Nephron (organoid): ENCODE data around the gene TMEFF1.

ENCODE experiments used
- H3K27ac Mint-ChIP-seq, 3 experiments: 2 replicates each; pipeline ENCODE4 v1.8.0; 2020; ENCODE audit warnings: mixed read lengths in 3 of 3, mild to moderate bottlenecking in 2 of 3, moderate library complexity in 1 of 3
- H3K27me3 Mint-ChIP-seq: 2 replicates; pipeline ENCODE4 v1.8.0; 2021; ENCODE audit warnings: low read depth, mild to moderate bottlenecking, moderate library complexity, mixed read lengths
- H3K36me3 Mint-ChIP-seq: 2 replicates; pipeline ENCODE4 v1.8.0; 2020; ENCODE audit warnings: low read depth, mixed read lengths
- H3K4me1 Mint-ChIP-seq: 2 replicates; pipeline ENCODE4 v1.8.0; 2020; ENCODE audit warnings: mixed read lengths
- H3K4me3 Mint-ChIP-seq, 3 experiments: 2 replicates each; pipeline ENCODE4 v1.8.0; 2020; ENCODE audit warnings: mild to moderate bottlenecking in 3 of 3, mixed read lengths in 3 of 3, moderate library complexity in 2 of 3
- H3K9me3 Mint-ChIP-seq: 2 replicates; pipeline ENCODE4 v1.8.0; 2020; ENCODE audit warnings: mixed read lengths
- TF ChIP-seq, protein P1 (sequence below), 3 experiments: fragments of 200-600 bp; sonication (generic); IDR thresholded peaks; one replicate each; pipeline ENCODE4 v1.5.0; 2021; ENCODE audit warnings: antibody characterized with exemption in 3 of 3; ENCODE audit not compliant: unreplicated experiment in 3 of 3

TMEFF1 gene

DNA sequence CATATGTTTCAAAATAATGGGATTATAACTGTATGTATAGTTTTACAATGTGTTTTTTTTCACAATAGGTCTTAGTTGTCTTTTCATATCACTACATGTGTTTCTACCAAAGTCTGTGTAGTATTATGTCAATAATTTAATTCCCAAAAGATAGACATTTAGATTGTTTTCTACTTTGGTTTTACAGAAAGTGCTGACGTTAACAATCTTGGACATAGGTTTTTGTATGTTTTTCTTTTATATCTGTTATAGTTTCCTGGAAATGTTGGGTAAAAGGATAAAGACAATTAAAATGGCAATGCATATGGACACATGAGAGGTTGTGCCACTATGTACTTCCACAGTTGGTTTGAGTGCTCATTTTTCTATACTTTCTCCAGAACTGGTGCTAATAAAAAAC is 15.2 kb downstream of the TMEFF1 start:
- TF ChIP-seq, protein P1, sequence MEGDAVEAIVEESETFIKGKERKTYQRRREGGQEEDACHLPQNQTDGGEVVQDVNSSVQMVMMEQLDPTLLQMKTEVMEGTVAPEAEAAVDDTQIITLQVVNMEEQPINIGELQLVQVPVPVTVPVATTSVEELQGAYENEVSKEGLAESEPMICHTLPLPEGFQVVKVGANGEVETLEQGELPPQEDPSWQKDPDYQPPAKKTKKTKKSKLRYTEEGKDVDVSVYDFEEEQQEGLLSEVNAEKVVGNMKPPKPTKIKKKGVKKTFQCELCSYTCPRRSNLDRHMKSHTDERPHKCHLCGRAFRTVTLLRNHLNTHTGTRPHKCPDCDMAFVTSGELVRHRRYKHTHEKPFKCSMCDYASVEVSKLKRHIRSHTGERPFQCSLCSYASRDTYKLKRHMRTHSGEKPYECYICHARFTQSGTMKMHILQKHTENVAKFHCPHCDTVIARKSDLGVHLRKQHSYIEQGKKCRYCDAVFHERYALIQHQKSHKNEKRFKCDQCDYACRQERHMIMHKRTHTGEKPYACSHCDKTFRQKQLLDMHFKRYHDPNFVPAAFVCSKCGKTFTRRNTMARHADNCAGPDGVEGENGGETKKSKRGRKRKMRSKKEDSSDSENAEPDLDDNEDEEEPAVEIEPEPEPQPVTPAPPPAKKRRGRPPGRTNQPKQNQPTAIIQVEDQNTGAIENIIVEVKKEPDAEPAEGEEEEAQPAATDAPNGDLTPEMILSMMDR (IDR thresholded peaks at IDR 0.05; ENCODE audit: unreplicated experiment in 3 of 3): no peak
- no peak overlapping the region for H3K27ac Mint-ChIP-seq
- no peaks in the 10 kb centered on the region for H3K27me3 Mint-ChIP-seq
- peaks cover 10% of the 10 kb centered on the region for H3K36me3 Mint-ChIP-seq
- no peak overlapping the region for H3K4me3 Mint-ChIP-seq
- H3K9me3 Mint-ChIP-seq: no peaks in the 10 kb centered on the region
- H3K4me1 Mint-ChIP-seq: peaks cover 10% of the 10 kb centered on the region

DNA sequence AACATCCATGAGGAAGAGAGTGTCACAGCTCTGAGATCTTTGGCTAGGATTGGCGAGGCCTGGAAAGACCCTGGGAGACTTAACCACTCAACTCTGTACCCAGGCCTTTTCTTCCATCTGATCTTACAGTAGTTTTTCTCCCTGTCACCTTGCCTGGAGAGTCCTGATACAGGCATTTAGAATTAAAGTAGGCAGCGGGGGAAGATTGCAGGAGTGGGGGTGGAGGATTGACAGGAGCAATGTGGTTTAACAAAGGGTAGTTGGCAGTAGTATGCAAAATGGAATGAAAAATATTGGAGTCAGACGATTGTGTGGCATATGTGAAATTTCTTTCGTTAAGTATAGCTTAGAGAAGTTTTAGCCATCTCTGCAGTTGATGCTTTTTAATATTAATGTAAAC is 16.9 kb downstream of the TMEFF1 start:
- no peak overlapping the region for H3K4me3 Mint-ChIP-seq
- H3K27ac Mint-ChIP-seq: peak overlapping the region in 2 of 3 experiments; percentile 5 to 6
- no peaks in the 10 kb centered on the region for H3K9me3 Mint-ChIP-seq
- peaks cover 10% of the 10 kb centered on the region for H3K4me1 Mint-ChIP-seq
- H3K27me3 Mint-ChIP-seq: no peaks in the 10 kb centered on the region
- peaks cover 5% of the 10 kb centered on the region for H3K36me3 Mint-ChIP-seq
- TF ChIP-seq, protein P1 (IDR thresholded peaks at IDR 0.05; ENCODE audit: unreplicated experiment in 3 of 3): no peak

DNA sequence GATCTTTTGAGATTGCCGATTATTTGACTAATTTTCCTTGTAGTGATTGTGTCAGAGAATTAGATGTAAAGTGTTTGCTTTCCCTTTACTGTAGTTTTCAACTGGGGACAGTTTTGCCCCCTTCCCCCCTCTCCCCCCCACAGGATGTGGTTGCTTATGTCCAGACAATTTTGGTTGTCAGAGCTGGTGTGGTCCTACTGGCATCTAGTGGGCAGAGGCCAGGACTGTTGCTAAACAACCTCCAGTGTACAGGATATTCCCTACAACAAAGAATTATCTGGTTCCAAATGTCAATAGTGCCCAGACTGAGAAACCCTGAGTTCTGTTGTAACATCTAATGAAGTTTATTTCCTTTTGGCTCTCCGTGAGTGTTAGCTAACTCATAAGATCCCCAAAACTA is 20.0 kb downstream of the TMEFF1 start:
- Mint-ChIP-seq H3K27me3 (no peaks in the 10 kb centered on the region), H3K27ac (no peak overlapping the region), H3K9me3 (no peaks in the 10 kb centered on the region), H3K36me3 (no peaks in the 10 kb centered on the region), H3K4me3 (no peak overlapping the region), H3K4me1 (peaks cover 10% of the 10 kb centered on the region)
- TF ChIP-seq, protein P1 (IDR thresholded peaks at IDR 0.05; ENCODE audit: unreplicated experiment in 3 of 3): no peak

DNA sequence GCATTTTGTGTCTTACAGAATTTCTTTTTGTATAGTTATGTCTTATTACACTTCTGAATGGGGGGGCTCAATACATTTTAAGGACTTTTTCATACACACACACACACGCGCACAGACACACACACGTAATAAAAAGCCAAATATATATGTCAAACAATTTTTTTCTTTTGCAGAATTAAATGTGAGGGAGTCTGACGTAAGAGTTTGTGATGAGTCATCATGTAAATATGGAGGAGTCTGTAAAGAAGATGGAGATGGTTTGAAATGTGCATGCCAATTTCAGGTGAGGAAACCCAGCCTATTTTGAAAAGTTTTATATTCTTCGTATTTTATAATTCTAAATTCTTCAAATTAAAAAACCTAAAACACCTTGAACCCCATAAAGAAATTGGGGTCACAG is 25.6 kb downstream of the TMEFF1 start:
- peaks cover 36% of the 10 kb centered on the region for H3K36me3 Mint-ChIP-seq
- no peaks in the 10 kb centered on the region for H3K27me3 Mint-ChIP-seq
- H3K27ac Mint-ChIP-seq: no peak overlapping the region
- no peaks in the 10 kb centered on the region for H3K9me3 Mint-ChIP-seq
- no peaks in the 10 kb centered on the region for H3K4me1 Mint-ChIP-seq
- TF ChIP-seq, protein P1 (IDR thresholded peaks at IDR 0.05; ENCODE audit: unreplicated experiment in 3 of 3): no peak
- H3K4me3 Mint-ChIP-seq: no peak overlapping the region

DNA sequence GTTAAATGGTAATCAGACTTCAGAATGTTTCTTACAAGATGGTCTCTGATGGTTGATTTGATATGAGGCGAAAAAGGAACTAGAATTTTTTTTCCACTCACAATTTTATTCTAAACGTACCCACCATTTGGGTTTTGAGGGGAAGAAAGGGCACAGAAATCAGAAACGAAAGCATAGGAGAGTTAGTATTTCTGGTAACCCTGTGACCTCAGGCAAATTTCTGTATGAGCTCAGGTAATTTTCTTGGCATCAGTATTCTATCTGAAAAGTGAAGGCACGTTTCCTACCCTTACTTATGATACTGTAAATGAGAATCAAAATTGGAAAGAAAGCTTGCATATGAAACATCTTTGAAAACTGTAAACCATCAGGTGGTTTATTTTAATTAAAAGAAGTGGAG is 26.5 kb downstream of the TMEFF1 start:
- TF ChIP-seq, protein P1 (IDR thresholded peaks at IDR 0.05; ENCODE audit: unreplicated experiment in 3 of 3): no peak
- Mint-ChIP-seq H3K4me1 (no peaks in the 10 kb centered on the region), H3K4me3 (no peak overlapping the region), H3K27ac (no peak overlapping the region), H3K36me3 (peaks cover 40% of the 10 kb centered on the region), H3K9me3 (no peaks in the 10 kb centered on the region), H3K27me3 (no peaks in the 10 kb centered on the region)

DNA sequence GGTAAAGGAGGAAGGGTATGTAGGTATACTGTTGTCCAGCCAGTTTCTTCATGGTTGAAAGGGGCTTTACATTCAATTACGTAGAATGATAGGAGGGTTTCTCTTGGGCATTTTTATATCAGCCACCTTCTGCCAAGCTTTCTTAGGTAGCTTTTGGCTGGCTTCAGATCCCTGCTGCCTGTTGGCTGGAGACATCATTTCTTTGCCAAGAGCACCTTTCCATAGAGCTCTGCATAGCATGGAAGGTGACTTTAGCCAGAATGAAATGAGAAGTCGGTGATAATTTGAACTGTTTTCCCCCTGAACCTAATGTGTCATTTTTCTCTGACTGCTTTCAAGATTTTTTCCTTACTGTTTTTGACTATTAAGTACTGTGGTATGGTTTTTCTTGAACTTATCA is 26.9 kb downstream of the TMEFF1 start:
- TF ChIP-seq, protein P1 (IDR thresholded peaks at IDR 0.05; ENCODE audit: unreplicated experiment in 3 of 3): no peak
- no peaks in the 10 kb centered on the region for H3K9me3 Mint-ChIP-seq
- H3K27me3 Mint-ChIP-seq: no peaks in the 10 kb centered on the region
- no peak overlapping the region for H3K27ac Mint-ChIP-seq
- H3K4me1 Mint-ChIP-seq: no peaks in the 10 kb centered on the region
- peaks cover 40% of the 10 kb centered on the region for H3K36me3 Mint-ChIP-seq
- H3K4me3 Mint-ChIP-seq: no peak overlapping the region
